Left cardiac atrium (tissue), 4 donors: ENCODE measurements around the gene AS3MT. TPM values are rescaled to one million over a fixed set of nuclear protein-coding genes. Genes with fewer than 3 reads are reported as not detected.
"Not testable (repeated sequence)": the region's sequence is repeated elsewhere in the genome, so short reads cannot be mapped to it uniquely, and the experiment has no call there.

ENCODE experiments used
- ATAC-seq, 2 donors: fragments of 200-7000 bp; cut with Tn5 transposase; one replicate each; pipeline ENCODE4 v1.9.1; 2020; ENCODE audit warnings: mild to moderate bottlenecking in 2 of 2, moderate library complexity in 2 of 2
- DNase-seq: peaks from one replicate; pipeline ENCODE4 v3.0.0-alpha.2; 2020
- intact Hi-C, 2 donors: fragments of 100-400 bp; cut with DNase I; formaldehyde crosslinking; loops; one replicate each; pipeline versions ENCODE4 v1.14.1 to v1.15.1; 2022 to 2023
- total RNA-seq, 2 donors: library from RNA; stranded (reverse); fragmentation: NEBNext Ultra II Directional; extraction: Animal tissue kit (Norgen Biotek cat#: 25700); gene quantifications; one replicate each; pipeline ENCODE4 v1.2.1, GENCODE V29; 2021
- donor health status: DM: no; HTN: yes; CAD: no.
- donor health status: DM: no; HTN: yes; CAD: no; lungs with severe emphysema.
- donor health status: DM: yes; HTN: yes; CAD: no.
- donor health status: Dilated cardiomyopathy.

Gene AS3MT
- total RNA-seq, 2 donors from 2014 or later: 8.7 to 12.2 TPM

DNA sequence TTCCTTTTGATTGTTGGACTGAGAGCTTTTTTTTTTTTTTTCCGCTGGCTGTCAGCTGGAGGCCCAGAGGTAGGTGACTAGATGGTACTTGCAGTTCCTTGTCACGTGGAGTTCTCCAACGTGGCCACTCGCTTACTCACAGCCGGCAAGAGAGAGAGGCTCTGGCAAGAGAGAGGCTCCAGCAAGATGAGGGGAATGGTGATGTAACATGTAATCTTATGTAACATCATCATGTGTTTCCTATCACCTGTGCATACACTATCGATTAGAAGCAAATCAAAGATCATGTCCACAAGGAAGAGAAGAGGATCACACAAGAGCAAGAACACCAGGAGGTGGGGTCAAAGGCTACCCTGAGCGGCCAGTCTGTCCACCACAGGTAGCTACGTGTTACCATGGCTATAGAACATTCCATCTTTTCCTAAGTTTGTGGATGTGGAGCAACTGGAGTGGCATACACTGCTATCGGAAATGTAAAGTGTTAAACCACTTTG lies 19.2 kb upstream of the AS3MT start:
- intact Hi-C loops: no loop called here
- ATAC-seq (no peak), DNase-seq (no peak)

DNA sequence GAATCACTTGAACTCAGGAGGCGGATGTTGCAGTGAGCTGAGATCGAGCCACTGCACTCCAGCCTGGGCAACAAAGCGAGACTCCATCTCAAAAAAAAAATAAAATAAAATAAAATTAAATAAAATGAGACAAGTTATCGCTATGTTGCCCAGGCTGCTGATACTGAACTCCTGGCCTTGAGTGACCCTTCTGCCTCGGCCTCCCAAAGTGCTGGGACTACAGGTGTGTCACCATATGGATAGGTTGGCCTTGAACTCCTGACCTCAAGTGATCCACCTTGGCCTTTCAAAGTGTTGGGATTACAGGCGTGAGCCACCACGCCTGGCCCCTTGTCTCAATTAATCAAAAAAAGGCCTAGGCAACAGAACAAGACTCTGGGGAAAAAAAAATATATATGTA lies 16.0 kb upstream of the AS3MT start:
- intact Hi-C loops, DNase-seq, ATAC-seq: not testable (repeated sequence)

DNA sequence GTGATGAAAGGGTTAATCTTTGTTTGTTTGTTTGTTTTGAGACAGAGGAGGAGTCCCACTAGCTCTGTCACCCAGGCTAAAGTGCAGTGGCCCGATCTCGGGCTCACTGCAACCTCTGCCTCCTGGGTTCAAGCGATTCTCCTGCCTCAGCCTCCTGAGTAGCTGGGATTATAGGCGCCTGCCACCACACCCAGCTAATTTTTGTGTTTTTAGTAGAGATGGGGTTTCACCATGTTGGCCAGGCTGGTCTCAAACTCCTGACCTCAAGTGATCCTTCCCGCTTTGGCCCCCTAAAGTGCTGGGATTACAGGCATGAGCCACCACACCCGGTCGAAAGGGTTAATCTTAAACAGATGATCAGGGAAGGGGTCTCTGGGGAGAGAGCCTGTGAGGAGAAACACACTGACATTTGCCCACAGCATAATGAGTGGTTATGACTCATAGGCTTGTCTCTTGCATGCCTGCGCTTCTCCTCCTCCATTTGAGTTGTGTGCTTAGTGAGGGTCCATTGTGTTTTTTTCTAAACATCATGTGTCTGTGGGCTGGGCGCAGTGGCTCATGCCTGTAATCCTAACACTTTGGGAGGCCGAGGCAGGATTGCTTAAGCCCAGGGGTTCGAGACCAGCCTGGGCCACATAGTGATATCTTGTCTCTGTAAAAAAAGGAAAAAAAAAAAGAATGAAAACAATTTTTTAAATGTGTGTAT lies 13.4 kb upstream of the AS3MT start:
- intact Hi-C loops: not testable (repeated sequence)
- ATAC-seq: peak in 1 of 2 donors; percentile 15

DNA sequence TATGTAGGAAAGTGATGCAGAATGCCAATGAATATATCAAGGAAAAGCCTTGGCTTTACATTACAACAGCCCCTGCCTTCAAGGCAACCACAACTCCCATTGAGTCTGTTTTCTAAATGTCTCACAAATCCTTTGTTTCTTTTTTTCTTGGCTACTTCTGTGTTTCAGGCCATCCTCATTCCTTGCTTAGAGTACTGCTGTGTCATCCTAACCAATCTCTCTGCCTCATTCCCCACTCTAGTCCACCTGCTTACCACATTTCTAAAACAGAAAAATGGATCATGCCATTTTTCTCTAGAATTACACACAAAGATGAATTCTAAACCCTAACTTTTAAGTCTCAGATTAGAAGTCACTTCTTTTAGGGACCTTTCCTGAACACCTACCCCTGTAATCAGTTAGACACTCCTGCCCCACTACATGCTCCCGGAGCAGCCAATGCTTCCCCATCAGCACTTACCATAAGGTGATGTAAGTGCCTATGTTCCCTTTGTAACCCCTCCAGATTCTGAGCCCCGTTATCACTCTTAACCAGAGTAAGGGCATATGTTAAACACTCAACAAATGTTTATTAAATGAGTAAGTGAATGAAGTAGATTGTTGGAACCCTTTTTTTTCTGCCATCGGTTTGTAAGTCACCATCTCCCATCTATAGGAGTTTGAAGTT lies 12.4 kb upstream of the AS3MT start:
- ATAC-seq: no peak
- no peak for DNase-seq
- intact Hi-C loops: no loop called here

More for the DNA sequence above, 13.4 kb upstream of the AS3MT start:
- DNase-seq: not testable (repeated sequence)

DNA sequence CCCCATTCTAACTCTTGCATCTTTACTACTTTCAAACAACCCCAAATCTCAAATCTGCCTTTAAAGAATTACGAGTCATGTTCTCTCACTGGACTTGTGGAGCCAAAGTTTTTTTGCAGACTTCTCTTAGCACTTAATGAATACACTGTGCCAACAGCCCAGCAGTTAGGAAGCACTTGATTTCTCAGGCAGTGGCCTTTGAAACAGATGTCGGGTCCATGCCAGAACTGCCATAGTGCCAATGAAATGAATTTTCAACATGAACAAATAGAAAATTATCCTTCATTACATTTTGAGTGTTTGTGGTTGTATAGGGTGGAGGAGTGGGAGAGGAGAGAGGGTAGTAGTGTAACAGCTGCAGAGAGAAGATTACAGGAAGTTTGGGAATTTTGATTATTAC lies 9.4 kb upstream of the AS3MT start:
- DNase-seq (no peak), ATAC-seq (peak in 1 of 2 donors; percentile 73)
- intact Hi-C loops: no loop called here

DNA sequence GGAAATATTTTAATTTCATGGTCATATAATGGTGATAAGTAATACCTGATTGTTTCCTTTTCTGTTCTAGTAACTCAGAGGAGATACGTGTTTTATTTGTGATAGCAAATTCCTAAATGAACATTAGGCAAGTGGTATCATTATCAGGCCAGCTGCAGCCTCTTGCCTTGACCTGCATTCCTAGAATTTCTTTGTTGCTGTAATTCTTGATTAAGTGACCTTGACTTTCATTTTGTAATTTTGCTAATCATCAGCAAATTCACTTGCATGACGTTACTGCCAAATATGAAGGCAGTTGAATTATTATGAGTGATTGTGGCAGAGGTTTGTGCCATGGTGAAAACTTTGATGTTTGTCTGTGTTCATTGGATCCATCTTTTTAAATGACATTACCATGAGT lies 5.6 kb upstream of the AS3MT start:
- intact Hi-C loops: no loop called here
- no peak for DNase-seq
- ATAC-seq: no peak

DNA sequence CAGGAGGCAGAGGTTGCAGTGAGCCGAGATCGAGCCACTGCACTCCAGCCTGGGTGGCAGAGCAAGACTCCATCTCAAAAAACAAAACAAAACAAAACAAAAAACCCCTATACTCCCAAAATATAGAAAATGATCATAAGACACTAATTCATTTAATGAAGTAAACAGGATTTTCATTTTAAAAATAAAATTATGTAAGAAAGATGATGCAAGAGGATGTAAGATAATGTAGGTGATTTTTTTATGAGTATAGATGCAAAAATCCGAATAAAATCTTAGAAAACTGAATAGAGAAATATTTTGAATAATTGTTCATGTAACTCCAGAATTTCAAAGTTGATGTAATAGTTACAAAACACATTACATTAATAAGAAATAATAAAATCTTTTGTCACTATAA lies 3.6 kb upstream of the AS3MT start:
- no peak for ATAC-seq
- intact Hi-C loops: no loop called here
- DNase-seq: no peak

DNA sequence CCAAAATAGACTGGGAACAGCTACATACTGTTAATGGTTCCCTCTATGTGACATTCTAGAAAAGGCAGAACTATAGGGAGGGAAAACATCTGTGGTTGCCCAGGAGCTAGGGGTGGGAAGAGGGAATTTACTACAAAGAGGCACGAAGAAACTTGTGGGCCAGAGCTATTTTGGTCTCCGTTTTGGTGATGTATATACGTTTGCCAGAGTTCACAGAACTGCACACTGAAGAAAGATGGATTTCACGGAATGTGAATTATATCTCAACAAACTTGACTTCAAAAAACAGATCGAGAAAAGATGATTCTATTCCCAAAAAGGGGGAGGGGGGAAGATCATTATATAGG lies 386 bp upstream of the AS3MT start:
- ATAC-seq (no peak), DNase-seq (no peak)
- intact Hi-C loops: no loop called here

DNA sequence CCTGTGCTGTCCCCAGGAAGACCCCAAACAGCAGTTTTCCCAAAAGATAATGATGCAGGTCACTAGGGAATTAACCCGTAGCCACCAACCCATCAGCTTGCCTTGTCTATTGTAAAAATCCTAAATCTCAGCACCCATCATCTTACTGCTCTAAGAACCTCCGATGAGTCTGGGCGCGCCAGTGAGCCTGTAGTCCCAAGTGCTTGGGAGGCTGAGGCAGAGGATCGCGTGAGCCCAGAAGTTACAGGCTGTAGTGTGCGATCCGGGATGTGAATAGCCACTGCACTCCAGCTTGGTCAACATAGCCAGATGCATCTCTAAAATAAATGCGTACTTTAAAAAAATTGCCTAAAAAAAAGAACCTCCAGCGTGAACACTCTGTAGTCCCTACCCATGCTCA lies 951 bp downstream of the AS3MT start:
- DNase-seq (no peak), ATAC-seq (peak; percentile 7)
- intact Hi-C loops: no loop called here

DNA sequence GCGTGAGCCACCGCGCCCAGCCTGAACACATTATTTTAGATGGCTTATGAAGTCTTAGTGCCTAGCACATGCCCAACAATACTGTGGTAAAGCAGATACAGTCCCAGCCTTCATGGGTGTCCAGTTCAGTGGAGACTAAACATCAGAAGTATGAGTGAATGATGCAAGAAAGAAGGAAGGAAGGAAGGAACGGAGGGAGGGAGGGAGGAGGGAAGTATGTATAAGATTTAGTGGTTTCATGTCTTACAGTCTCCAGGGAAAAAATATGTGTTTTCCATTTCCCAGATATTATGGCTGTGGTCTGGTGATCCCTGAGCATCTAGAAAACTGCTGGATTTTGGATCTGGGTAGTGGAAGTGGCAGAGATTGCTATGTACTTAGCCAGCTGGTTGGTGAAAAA lies 2.9 kb downstream of the AS3MT start:
- DNase-seq (no peak), ATAC-seq (no peak)
- intact Hi-C loops: no loop called here

DNA sequence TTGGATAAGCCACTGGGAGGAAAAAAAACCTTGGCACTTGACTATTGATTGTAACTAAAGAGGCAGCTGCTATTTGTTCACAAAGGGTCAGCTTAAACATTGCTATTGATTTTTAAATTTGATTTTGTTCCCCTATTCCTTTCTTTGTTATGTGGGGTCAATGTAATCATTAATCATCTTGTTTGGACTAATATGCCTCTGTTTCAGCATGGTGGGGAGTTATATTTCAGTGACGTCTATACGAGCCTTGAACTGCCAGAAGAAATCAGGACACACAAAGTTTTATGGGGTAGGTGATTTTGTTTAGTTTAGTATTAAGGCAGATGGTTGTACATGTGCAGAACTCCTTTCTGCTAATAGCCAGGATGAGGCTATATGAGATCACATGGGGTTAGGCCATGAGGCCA lies 7.5 kb downstream of the AS3MT start:
- no peak for ATAC-seq
- no peak for DNase-seq
- intact Hi-C loops: no loop called here

DNA sequence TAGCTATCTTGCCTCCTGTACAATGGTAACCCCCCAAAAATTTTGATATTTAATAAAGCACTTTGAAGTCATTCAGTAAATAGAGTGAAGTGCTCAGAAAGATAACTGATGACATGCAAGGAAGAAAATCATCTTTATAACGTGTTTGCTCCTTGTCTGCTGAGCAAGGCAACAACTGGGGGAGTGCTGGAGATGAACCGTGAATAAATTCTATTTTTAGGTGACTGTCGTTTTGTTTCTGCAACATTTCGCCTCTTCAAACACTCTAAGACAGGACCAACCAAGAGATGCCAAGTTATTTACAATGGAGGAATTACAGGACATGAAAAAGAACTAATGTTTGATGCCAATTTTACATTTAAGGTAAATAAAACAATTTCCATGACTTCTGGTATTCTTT lies 9.4 kb downstream of the AS3MT start:
- no peak for DNase-seq
- no peak for ATAC-seq
- intact Hi-C loops: no loop called here

DNA sequence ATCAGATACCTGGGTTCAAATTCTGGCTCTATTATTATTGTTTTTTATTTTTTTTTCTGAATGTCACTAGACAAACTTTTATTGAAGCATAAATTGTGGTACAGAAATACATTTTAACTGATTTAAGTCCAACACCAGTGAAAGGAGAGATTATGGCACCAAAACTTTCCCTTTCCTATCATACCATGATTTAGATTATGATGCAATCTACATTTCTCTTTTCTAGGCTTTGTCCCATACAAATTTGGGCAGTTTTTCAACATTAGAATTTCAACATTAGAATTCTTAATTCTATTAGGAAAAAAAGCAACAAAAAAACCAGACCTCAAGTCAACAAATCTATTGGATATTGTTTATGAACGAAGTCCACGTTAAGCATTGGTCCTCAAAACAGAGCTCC lies 11.0 kb downstream of the AS3MT start:
- DNase-seq (no peak), ATAC-seq (no peak)
- intact Hi-C loops: no loop called here

DNA sequence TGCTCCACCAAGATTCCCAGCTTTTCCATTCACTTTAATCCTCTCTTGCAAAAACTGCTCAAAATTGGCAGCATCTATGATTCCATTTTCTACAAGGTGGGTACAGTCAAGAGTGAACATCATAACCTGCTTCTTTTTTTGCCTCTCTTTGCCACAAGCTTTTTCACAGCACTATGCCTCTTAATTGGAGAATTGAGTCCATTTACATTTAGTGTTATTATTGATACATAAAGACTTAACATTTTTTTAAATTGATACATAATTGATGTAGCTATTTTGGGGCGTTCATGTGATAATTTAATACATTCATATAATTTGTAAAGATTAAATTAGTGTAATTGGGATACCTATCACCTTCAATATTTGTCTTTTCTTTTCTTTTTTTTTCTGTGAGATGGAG lies 18.8 kb downstream of the AS3MT start:
- intact Hi-C loops: no loop called here
- no peak for ATAC-seq
- DNase-seq: no peak

DNA sequence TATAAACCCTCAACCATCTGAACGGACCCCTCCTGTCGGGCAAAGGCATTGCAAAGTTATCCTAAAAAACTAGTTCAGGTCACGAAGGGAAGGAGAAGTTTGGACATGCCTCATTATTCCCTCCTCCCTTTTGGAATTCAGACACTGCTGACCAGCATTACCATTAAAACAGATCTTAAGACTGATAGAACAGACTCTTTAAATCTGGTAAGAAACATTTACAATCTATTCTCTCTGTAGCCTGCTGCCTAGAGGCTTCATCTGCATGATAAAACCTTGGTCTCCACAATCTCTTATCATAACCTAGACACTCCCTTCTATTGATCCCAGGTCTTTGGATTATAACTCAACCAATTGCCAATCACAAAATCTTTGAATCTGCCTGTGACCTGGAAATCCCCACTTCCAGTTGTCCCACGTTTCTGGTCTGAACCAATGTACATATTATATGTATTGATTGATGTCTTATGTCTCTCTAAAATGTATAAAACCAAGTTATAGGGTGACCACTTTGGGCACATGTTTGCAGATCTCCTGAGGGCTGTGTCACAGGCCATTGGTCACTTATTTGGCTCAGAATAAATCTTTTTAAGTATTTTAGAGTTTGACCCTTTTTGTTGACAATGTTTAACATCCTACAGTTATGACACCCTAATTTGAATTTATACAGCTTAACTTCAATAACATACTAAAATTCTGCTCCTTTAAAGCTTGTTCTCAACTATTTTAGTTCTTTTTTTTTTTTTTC lies 25.4 kb downstream of the AS3MT start:
- DNase-seq (no peak), ATAC-seq (no peak)
- intact Hi-C loops: no loop called here

DNA sequence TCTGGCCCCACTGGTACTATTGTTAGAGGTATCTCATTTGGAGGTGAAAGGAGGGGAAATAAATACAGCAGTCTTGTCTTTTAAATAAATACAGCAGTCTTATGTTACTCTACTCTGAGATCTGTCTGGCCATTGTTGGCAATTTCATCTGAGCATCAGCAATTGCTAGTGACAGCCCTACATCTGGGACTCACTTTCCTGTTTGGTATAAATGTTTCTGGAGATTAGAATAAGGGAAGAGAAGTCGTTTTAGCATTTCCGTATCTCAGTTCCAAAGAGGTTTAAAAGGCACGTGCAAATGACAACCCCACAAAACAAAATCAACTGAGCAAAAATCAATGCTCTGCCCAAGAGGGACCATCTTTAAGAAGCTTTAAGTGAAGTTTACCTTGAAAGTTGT lies 30.7 kb downstream of the AS3MT start:
- DNase-seq (no peak), ATAC-seq (no peak)
- intact Hi-C loops: loop anchor here (1.0 to 5.0 kb wide), 4 partner anchors 65 to 173 kb away; no protein-coding TSS in a partner anchor

DNA sequence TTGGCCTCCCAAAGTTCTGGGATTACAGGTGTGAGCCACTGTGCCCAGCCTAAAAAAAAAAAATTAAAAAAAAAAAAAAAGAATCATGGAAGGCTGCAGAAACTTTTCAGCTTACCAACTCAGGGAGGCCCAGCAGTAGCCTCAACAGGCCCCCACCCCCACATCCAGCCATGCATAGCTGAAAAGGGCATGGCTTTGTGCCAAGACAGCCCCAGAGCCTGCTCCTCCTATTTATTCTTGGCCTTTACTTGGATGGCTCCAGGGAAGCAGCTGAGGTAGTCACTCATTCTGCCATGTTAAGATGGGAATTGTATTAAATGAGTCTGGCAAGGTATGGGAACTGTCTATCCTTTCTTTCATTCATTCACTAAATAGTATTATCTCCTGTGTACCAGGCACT lies 35.1 kb downstream of the AS3MT start:
- intact Hi-C loops: loop anchor here in 1 of 2 donors (5.0 kb wide), 1 partner anchor 177 kb away; no protein-coding TSS in a partner anchor
- ATAC-seq (no peak), DNase-seq (no peak)

DNA sequence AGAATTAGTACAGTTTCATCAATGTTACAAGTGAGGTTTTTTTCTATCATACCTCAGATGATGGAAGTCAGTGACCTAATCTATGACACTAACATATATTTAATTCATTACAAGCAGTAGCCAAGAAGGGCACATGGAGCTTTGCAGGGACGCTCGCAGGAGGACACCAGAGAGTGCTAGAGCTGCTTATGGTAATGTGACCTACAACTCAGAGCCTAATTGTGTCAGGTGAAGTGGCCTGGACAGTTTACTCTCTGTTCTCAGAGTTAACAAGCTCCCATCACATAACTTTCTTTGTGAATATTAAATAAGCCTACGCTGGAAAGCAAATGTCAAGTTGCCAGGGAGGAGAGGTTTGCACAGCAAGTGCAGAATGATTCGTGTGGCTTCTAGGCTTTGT lies 37.2 kb downstream of the AS3MT start:
- no peak for ATAC-seq
- DNase-seq: no peak
- intact Hi-C loops: no loop called here

DNA sequence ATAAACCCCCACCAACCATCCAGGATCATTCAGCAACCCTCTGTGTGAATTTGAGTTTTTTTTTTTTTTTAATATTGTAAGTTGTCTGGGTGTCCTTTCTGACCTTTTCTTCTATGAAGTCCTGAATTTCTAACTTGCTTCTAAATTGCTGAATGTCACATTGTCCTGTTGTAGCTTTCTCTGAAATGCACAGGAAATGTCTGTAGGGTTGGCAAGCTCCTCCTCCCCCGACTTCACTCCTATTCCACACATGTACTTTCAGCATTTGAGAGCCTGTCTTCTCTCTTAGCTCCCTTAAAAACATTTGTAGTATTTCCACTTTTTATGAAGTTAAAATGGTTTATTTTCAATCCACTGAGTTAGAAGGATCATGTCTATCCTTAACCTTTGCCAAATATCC lies 45.5 kb downstream of the AS3MT start:
- ATAC-seq (no peak), DNase-seq (no peak)
- intact Hi-C loops: loop anchor here in 1 of 2 donors (5.0 kb wide), 1 partner anchor 153 kb away; no protein-coding TSS in a partner anchor

DNA sequence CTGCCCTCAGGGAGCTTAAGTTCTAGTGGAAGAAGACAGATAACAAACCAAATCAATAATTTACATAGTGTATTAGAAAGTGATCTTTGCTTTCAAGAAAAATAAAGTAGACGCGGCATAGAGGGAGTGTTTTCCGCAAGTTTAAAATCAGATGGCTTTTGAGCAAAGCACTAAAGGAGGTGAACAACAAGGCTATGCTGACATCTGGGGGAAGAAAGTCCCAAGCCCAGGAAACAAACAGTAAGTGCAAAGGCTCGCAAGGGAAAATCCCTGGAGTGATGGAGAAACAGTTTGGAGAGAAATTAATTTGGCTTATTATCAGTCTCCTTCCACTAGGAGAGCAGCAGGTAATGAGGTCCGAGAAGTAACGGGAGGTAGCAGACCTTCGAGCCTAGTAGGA lies 46.9 kb downstream of the AS3MT start:
- ATAC-seq (no peak), DNase-seq (no peak)
- intact Hi-C loops: loop anchor here (2.0 to 5.0 kb wide), 2 partner anchors 151 to 155 kb away; no protein-coding TSS in a partner anchor
